GM21529 (cell line): ENCODE measurements around the gene WDR18.
"Not testable (repeated sequence)": the region's sequence is repeated elsewhere in the genome, so short reads cannot be mapped to it uniquely, and the experiment has no call there.

ENCODE experiments used
- ATAC-seq: cut with Tn5 transposase; IDR thresholded peaks from one replicate; pipeline ENCODE4 v1.9.1; 2021; ENCODE audit not compliant: unreplicated experiment

WDR18 gene

DNA sequence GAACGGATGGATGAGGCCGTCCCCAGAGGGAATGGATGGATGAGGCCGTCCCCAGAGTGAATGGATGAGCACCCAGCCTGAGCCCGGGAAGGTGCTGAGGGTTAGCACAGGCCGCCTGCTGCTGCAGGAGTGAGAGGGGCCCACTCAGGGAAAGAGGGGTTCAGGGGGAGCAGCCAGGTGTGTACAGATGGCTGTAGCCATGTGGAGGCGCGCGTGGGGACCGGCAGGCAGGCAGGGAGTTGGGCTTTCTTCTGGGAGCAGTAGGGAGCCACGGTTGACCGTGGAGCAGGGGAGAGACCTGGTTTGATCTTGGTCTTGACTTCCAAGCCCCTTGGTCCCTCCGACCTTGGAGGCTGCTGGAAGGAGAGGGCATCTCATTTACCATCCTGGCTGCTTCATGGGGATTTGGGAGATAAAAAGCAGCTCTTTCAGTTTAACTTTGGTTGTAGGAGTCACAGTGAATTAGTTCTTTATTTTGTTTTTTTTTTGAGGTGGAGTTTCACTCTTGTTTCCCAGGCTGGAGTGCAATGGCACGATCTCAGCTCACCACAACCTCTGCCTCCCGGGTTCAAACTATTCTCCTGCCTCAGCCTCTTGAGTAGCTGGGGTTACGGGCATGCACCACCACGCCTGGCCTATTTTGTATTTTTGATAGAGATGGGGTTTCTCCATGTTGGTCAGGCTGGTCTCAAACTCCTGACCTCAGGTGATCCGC is 33.6 kb upstream of the WDR18 start:
- no peak for ATAC-seq

DNA sequence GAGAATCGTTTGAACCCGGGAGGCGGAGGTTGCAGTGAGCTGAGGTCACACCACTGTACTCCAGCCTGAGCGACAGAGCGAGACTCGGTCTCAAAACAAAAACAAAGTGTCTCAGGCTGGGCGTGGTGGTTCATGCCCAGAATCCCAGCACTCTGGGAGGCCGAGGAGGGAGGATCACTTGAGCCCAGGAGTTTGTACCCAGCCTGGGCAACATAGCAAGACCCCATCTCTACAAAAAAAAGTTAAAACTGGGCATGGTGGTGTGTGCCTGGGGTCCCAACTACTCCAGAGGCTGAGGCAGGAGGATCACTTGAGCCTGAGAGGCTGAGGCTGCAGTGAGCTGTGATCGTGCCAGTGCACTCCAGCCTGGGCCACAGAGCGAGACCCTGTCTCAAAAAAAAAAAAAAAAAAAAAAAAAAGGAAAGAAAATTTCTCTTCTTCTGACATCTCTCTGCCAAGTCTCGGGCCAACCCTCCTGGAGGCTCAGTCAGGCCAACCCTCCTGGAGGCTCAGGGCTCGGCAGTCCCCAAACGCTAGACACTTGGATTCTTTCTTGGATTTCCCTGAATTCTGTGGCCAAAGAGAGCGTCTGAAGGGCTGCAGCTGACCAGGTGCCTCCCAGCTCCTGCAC is 32.0 kb upstream of the WDR18 start:
- ATAC-seq: no peak

DNA sequence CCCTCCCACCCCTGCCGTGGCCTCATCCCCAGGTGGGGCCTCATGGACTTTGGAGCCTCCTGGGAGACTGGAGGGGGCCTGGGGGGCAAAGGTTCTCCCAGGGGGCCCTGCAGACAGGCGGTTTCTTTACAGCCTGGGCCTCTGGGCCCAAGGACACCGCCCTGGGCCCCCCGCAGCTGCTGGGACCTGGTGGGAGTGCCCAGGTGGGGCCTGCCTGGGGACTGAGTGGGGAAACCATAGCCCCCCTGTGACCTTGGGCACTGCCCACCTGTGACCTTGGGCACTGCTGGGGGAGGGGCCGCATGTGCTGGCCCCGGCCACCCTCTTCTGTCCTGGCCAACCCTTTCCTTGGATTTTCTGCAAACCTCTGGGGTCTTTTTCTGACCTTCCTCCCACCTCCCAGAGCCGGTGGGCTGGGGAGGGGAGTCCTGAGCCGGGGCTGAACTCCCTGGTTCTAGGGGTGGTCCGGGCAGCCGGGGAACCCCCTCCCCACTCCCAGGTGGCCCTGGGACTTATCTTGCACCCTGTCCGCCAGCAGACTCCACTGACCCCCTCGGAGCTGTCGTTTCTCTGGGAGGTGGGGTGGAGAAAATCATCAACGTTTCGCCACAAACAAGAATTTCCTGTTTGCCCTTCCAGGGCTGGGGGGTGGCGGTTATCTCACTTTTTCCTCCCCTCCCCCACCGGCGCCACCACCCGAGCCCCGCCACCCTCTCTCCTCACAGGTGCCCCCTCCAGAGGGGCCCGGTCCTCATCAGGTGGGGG is 31.3 kb upstream of the WDR18 start:
- ATAC-seq: no peak

DNA sequence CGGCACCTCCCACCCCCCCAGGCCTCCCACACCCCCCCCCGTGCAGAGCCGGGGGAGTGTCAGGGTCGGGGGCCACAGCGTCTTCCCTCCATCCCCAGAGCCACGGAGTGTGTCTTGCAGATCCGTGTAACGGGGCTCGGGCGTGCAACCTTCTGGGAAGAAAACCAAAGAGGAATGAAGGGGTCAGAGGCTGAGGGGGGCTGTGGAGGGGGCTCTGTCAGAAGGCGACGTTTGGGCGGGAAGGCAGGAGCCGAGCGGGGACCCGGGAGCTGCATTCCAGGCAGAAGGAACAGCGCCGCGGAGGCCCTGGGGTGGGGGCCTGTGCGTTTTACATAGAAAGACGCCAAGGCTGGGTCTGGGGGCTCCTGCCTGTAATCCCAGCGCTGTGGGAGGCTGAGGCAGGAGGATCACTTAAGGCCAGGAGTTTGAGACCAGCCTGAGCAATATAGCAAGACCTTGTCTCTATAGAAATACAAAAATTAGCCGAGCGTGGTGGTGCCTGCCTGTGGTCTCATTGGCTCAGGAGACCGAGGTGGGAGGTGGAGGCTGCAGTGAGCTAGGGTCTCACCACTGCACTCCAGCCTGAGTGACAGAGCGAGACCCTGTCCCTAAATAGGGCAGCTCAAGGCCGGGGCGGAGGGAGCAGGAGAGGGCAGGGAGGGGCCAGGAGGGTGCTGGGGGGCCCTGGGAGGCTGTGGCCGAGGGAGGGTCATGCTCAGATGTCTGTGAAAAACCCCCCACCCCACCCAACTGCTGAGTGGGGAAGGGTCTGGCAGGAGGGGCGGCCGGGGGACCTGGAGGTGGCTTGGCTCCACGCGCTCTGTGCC is 30.5 kb upstream of the WDR18 start:
- no peak for ATAC-seq

DNA sequence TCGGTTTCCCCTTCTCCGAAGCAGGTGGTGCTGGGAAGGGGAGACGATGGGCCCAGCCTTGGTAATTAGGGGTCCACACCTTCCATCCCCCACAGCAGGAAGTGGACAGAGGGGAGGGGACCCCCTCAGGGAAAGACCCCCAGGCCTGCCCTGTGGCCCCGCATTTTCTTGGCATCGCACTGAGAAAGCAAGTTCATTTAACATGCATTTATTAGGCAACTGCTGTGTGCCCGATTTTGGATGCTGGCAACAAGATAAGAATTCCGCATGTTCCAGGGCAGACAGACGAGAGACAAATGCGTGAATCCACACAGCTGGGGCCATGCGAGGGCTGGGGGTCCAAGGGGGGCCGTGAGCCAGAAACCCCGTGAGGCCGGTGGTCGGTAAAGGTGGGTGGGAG is 29.9 kb upstream of the WDR18 start:
- no peak for ATAC-seq

DNA sequence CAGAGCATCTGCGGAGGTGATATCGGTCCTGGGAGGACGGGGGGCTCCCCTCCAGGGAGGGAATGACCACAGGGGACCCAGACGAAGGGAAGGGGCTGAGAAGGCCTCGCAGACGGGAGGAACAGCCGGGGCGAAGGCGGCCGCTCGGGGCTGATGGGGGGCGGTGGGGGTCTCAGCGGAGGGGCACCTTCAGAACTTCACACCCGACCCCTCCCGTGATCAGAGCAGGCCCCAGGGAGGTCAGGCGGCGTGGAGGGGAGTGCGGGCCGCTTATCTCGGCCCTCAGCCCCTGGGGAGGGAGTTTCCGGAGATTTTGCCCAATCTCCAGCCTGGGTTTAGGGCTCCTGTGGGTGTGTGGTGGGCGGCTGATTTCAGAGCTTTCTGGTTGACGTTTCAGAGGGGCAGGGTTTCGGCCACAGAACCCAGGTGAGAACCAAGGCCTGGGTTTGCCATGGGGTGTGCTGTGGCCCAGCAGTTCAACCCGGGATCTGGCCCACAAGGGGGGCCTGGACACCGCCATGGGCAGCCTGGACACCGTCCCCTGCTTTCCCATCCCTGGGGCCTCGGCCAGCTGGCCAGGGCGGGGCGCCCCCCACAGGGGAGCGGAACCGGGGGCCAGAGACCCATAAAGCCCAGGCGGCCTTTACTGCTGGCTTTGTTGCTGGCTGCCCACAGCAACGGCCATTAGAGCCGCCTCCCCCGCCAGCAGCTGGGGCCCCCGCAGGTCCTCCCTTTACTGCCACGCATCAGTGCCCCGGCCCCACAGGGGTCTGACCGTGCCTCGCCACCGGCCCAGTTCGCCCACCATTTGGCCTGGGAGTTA is 29.3 kb upstream of the WDR18 start:
- peak; percentile 52 for ATAC-seq

DNA sequence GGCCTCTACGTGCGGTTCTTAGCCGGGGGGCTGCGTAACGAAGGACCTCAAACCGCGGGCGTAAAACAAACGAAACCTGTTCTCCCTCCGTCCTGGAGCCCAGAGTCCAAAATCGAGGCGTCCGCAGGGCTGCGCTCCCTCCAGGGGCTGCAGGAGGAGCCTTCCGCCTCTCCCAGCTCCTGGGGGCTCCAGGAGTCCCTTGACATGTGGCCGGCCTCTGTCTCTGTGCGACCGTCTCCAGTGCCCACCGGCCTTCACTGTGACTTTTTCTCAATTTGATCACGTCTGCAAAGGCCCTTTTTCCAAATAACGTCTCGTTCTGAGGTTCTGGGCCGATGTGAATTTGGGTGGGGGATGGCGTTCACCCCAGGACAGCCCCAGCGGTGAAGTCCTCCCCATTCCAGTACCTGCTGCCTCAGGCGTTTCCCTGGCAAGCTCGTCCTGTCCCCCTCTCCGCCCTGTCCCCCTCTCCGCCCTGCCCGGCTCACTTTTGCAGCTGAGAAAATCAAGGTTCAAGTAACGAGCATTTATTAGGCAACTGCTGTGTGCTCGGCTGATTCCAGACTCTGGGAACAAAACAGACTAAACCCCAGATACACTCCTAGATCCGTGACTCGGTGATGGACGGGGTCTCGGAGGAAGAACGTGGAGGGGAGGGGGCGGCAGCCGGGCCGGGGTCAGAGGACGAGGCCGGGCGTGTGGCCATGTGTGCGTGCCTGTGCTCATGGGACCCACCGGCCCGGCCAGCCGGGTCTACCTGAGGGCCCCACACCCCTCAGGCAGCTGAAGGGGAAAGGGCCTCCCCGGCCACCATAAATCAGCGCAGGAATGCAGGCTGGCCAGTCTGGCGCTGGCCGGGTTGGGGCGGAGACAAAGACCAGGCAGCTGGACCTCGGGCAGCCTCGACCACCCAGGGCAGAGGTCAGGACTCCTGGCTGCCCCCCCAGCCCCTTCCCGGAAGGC is 28.1 kb upstream of the WDR18 start:
- ATAC-seq: no peak

DNA sequence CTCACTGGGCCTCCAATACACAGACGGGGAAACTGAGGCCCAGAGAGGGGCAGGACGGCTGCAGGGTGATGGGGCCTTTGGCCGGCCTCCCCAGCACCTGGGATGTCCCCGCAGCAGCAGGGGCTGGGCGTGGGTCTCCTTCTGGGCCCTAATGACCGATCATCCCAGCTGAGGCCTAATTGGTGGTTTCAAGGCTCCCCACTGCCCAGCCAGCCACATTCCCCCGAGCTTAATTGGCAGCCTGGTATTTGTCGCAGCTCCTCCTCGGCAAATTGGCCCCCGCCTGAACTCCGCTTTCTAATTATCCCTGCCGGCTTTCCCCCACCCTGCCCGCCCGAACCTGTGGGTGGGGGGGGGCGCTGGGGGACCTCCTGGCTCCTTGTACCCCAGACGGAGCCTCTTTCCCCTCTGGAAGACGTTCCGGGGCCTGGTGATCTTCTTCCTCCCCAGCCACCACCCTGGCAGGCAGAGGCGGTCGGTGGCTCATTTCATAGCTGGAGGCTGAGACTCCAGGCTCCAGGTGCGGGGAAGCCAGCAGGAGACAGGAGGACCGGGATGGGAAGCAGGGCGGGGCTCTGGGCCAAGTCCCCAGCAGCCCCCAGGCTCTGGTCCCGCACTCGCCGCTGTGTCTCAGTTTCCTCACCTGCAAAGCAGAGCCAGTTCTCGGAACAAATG is 27.2 kb upstream of the WDR18 start:
- no peak for ATAC-seq

DNA sequence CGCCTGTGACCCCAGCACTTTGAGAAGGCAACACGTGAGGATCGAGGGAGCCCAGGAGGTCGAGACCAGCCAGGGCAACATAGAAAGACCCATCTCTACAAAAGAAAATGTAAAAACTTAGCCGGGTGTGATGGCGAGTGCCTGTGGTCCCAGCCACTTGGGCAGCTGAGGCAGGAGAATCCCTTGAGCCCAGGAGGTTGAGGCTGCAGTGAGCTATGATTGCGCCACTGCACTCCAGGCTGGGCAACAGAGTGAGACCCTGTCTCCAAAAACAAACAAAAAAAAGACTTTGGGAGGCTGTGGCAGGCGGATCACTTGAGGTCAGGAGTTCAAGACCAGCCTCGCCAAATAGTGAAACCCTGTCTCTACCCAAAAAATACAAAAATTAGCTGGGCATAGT is 26.6 kb upstream of the WDR18 start:
- ATAC-seq: not testable (repeated sequence)

DNA sequence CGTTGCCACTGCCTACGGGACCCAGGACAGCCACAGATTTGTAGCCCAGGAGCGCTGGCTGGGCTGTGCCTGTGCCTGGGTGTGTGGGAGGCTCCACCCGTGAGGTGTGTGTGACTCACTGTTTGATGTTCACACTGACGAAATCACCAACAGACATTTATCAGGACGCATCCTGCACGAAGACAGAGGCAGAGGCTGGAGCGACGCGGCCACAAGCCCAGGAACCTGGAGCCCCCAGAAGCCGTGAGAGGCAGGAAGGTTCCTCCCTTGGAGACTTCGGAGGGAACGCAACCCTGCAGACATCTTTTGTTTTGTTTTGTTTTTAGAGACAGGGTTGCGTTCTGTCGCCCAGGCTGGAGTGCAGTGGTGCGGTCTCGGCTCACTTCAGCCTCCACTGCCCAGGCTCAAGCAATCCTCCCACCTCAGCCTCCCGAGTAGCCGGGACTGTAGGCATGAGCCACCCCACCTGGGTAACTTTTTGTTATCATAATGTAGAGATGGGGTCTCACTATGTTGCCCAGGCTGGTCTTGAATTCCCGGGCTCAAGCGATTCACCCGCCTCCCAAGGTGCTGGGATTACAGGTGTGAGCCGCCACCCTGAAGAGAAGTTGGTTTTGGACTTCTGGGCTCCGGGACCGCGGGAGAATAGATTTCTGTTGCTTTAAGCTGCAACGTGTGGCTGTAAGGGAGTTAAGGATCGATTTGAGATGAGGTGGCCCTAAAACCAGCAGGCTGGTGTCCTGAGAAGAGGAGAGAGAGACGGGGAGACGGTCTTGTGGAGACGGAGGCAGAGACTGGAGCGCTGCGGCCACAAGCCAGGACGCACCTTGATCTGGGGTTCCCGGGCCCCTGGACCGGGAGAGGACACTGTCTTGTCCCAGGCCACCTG is 24.9 kb upstream of the WDR18 start:
- ATAC-seq: no peak

DNA sequence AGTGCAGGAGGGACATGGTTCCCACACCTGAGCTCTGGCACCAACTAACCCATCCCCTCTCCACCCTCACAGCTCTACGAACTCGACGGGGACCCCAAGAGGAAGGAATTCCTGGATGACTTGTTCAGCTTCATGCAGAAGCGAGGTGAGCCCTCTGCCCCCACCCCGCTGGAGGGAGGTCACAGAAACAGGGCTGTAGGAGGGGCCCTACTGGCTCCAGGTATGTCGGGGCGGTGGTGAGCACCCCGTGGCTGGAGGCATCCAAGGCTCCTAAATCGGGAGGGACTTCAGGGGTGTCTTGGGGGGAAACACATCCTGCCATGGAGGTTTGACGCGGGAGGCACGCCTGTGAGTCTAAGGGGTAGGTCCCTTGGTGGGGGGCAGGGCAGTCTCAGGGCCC is 24.1 kb upstream of the WDR18 start:
- ATAC-seq: no peak

DNA sequence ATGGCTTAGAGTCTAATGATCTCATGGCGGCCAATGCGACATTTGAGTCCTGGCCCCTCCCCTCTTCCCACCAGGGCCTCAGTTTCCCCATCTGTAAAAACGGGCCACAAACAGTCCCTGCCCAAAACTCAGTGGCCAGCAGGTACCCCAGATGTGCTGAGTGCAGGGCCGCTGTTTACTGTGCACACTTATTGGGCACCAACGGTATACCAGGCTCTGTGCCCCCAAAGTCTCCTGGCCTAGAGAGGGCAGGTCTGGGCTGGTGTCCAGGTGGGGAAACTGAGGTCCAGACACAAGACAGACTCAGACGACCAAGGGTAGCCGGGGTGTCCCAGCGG is 23.6 kb upstream of the WDR18 start:
- ATAC-seq: no peak

DNA sequence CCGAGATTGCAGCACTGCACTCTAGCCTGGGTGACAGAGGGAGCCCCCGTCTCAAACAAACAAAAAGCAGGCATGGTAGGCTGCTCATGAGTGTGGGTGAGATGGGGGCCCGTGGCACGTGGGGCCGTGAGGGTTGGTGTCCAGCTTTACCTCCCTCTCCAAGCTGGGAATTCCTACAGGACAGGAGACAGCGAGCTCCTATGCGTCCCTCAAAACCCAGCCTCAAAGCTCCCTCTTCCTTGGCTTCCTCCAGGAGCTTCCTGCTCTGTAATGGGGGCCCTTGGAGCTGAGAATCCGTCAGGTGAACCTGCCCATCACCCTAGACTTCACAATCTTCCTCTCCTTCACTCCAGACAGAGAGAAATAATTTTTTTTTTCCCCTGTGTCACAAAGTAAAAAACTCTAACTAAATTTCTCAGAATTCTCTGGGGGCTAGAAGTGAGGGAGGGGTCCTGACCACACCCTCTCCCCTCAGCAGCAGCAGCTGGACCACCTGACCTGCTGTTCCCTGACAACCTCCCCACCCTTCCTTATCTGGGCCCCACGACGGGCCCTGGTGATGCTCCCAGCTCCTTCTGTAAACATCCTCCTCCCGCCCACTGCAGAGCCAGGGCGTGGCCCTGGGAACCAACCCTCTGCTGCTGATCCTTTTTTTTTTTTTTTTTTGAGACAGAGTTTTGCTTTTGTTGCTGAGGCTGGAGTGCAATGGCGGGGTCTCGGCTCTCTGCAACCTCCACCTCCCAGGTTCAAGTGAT is 22.1 kb upstream of the WDR18 start:
- no peak for ATAC-seq

DNA sequence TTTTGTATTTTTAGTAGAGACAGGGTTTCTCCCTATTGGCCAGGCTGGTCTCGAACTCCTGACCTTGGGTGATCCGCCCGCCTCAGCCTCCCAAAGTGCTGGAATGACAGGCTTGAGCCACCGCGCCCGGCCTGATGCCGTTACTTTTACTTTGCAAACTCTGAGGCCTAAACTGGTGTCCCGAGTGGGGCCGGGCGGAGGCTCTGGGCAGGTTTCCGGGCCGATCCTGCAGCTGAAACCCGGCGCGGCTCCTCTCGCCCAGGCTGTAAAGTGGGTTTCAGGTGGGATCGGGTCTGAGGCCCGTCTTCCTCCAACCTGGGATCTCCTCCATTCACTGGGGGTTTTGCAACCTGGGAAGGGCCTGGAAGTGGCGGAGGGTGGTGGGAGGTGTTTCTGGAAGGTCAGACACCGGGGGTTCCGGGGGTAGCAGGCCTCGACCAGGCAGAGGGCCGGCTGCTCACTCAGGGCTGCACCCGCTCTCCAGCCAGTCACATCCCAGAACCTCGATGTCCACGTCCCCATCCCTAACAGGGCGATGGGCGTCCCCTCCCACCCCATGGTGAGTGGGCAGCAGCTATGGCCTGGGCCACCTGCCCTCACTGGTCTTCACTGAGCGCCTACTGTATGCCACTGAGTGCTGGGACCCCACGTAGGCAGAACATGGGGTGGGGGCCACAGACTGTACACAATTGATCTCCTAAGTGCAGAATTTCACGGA is 21.3 kb upstream of the WDR18 start:
- ATAC-seq: no peak

DNA sequence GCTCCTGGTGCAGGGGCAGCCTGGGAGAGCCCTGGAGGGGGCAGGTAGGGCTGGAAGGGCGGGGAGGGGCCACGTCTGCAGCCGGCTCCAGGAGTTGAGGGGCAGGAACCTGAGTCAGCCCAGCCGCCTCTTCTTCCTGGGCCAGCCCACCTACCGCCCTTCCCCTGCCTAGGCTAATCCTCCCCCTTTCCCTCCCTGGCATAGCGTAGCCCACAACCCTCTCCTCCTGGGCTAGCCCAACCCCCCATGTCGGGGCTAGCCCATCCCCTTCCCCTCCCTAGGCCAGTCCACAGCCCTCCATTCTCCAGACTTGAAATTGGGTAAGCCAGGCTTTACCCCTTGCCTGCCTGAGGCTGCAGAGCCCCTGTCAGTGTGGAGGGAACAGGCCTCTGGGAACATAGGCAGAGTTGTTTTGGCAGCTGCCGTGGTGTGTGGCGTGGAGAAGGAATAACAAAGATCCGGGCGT is 20.6 kb upstream of the WDR18 start:
- ATAC-seq: no peak

DNA sequence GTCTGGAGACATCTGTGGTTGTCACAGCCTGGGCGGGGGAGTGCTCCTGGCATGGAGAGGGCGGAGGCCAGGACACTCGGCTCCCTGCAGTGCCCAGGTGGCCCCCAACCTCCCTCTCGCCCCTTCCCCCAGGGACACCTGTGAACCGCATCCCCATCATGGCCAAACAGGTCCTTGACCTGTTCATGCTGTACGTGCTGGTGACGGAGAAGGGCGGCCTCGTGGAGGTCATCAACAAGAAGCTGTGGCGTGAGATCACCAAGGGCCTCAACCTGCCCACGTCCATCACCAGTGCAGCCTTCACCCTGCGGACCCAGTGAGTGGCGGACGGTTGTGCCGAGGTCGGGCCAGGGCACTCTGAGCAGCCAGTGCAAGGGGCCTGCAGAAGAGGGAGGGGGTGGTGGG is 20.0 kb upstream of the WDR18 start:
- no peak for ATAC-seq
